GM10248 (cell line): Measurements from ENCODE around the gene PLEKHA8.

Source experiments
- CTCF ChIA-PET: fragments of 300-600 bp; sonication (Branson Sonifier 250); formaldehyde crosslinking; extraction: SDS; loops from one replicate; lab custom pipeline; 2021; ENCODE audit warnings: antibody characterized with exemption; lab: Yijun Ruan, JAX
- POLR2A ChIA-PET: fragments of 350-650 bp; sonication (Branson Sonifier 250); formaldehyde crosslinking; extraction: SDS; loops from one replicate; lab custom pipeline; 2020; ENCODE audit warnings: antibody characterized with exemption; lab: Yijun Ruan, JAX
- DNase-seq: peaks from one replicate; pipeline ENCODE4 v3.0.0; 2012; ENCODE audit errors: extremely low spot score
- TF ChIP-seq, protein P1 (sequence below): IDR thresholded peaks from 2 replicates; pipeline ENCODE4 v1.5.1; 2012; ENCODE audit warnings: mild to moderate bottlenecking, low read depth; ENCODE audit errors: extremely low read depth, missing control alignments, control extremely low read depth

The PLEKHA8 gene

DNA sequence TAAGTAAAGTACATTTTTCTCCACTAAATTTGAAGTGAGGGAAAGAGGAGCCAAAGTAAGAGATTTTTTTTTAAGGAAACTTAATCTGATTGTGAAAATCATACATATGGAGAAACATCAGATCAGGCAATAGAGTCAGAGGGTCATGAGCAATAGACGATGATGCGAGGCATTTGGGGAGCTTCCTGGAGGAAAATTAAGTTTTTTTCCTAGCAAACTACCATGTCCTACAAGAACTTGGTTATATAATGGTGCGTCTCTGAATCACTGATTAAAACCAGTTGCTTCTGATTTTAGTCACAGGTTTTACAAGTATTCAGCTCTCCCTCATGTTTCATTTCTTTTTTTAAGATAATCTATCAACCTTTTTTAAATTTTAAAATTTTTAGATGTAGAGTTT is 54.5 kb downstream of the PLEKHA8 start:
- DNase-seq, result no peak
- POLR2A ChIA-PET, result no interaction called here
- CTCF ChIA-PET, result interaction anchor here (1.0 to 3.4 kb wide), 4 partner anchors 8 to 161 kb away, joined by 3 to 11 read pairs (median 4); no protein-coding TSS in a partner anchor
- TF ChIP-seq, protein P1, sequence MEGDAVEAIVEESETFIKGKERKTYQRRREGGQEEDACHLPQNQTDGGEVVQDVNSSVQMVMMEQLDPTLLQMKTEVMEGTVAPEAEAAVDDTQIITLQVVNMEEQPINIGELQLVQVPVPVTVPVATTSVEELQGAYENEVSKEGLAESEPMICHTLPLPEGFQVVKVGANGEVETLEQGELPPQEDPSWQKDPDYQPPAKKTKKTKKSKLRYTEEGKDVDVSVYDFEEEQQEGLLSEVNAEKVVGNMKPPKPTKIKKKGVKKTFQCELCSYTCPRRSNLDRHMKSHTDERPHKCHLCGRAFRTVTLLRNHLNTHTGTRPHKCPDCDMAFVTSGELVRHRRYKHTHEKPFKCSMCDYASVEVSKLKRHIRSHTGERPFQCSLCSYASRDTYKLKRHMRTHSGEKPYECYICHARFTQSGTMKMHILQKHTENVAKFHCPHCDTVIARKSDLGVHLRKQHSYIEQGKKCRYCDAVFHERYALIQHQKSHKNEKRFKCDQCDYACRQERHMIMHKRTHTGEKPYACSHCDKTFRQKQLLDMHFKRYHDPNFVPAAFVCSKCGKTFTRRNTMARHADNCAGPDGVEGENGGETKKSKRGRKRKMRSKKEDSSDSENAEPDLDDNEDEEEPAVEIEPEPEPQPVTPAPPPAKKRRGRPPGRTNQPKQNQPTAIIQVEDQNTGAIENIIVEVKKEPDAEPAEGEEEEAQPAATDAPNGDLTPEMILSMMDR, result no peak

DNA sequence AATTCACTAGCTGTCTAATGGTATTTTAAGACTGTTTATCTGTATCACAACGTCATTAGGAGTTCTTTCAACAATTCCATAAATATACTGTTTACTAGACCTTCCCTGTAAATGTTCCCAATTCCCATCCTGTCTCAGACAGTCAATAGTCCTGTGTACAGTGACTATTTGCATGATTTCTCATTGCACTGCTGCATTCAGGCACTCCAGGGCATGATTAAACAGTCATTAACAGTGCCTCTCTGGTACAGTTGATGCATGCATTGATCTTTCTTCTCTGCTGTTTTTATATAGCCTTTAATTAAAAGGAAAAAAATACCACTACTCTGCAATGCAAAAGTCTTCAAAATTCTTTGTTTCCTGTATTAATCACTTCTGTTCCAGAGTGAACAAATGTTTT is 55.1 kb downstream of the PLEKHA8 start:
- CTCF ChIA-PET, result interaction anchor here (1.1 to 3.4 kb wide), 2 partner anchors 11 to 162 kb away, joined by 3 to 11 read pairs; no protein-coding TSS in a partner anchor
- POLR2A ChIA-PET, result no interaction called here
- DNase-seq, result no peak
- TF ChIP-seq, protein P1, result no peak

DNA sequence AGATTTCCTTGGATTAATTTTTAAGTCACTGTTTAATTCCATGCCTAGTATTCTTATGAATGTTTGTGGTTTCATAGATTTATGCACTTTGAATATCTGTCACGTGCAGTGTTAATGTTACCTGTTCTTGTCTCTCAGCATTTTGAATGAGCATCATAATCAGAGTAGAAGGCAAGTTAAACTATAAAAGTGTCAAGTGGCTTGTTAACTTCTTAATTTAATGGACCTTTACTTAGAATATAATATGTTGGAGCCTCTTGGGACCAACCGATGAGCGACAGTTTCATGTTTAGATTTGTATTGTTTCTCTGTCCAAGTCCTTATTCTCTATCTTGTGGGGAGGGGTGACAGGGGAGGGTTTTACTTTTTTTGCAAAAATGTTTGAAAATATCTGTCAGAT is 56.0 kb downstream of the PLEKHA8 start:
- DNase-seq, result no peak
- ChIA-PET CTCF (interaction anchor here (0.8 kb wide), 1 partner anchor 22 kb away, joined by 3 read pairs; no protein-coding TSS in a partner anchor), POLR2A (no interaction called here)
- TF ChIP-seq, protein P1, result no peak

DNA sequence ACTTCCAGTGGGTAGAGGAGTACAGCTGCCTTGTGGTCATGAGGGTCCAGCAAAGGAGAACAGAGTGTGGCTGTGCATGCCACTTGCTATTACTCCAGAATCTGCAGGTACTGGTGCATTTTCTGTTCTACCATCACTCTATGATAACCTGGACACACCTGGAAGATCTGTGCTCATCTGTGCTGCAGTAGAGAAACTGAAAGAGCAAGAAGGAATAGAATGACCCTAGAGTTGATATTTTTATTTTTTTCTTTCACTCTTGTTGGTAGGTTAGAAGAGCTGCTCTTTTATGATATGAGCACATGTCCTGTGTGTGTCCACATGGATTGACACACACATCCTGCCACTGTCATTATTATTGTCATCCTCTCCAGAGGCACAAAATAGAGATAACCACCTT is 58.3 kb downstream of the PLEKHA8 start:
- TF ChIP-seq, protein P1, result no peak
- DNase-seq, result no peak
- POLR2A ChIA-PET, result no interaction called here
- CTCF ChIA-PET, result interaction anchor here (1.7 kb wide), 1 partner anchor 11 kb away, joined by 6 read pairs; no protein-coding TSS in a partner anchor

DNA sequence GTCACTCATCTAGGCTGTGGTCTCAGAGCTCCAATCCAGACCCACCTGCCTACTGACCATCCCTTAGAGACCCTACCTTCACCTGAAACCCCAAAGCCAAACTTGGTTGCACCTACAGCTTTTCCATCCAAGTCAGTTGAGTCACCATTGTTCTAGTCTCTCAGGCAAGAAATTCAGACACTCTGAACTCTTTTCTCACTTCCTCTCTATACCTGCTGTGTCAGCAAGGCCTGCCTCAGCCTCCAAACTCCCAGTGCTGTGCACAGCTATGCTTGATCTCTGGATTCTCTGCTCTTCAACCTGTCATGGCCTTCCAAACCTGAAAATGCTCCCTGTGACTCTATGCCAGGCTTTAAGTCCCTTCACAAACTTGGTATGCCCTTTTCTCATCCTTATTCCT is 59.2 kb downstream of the PLEKHA8 start:
- ChIA-PET POLR2A (no interaction called here), CTCF (no interaction called here)
- TF ChIP-seq, protein P1, result no peak
- peak; percentile 33 for DNase-seq

DNA sequence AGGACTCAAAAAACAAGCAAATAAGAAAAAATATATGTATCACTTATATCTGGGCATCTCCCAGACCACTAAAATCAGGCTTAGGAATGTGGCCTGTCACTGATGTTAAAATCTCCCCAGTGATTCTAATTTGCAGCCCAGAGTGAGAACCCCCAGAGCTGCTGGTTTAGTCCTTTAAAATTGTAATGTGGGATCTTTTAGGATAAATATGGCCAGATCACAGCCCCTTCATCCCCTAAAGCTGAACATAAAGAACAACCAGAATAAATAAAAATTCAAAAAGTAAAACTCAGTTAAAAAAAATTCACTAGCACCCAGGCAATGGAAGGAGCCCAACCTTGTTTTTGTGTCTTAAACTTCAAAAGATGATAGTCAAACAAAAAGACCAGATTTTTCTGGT is 60.1 kb downstream of the PLEKHA8 start:
- no peak for DNase-seq
- ChIA-PET CTCF (interaction anchor here (1.9 to 2.0 kb wide), 2 partner anchors 25 to 27 kb away, joined by 4 to 7 read pairs; no protein-coding TSS in a partner anchor), POLR2A (no interaction called here)
- TF ChIP-seq, protein P1, result no peak
